Endometrium (tissue), 2 donors: ENCODE measurements around the gene EPHB2.

Experiments
- FAIRE-seq: peaks from 2 replicates; lab custom pipeline; 2012; peaks lifted over from hg19 to GRCh38; lab: Jason Lieb, UNC
- donor health status: control.
- donor health status: control.

Gene EPHB2

GRCh38 chr1:22862752-22863151, 152.1 kb downstream of the EPHB2 start:
- FAIRE-seq: no peak

GRCh38 chr1:22863766-22864165, 153.1 kb downstream of the EPHB2 start:
- FAIRE-seq: no peak

- no peak for FAIRE-seq
Measured at GRCh38 chr1:22864886-22865285, 154.2 kb downstream of the EPHB2 start.

GRCh38 chr1:22865736-22866135, 155.1 kb downstream of the EPHB2 start:
- no peak for FAIRE-seq

GRCh38 chr1:22866868-22867267, 156.2 kb downstream of the EPHB2 start:
- FAIRE-seq: no peak

- FAIRE-seq: no peak
Measured at GRCh38 chr1:22868331-22868730, 157.7 kb downstream of the EPHB2 start.

- FAIRE-seq: no peak
Measured at GRCh38 chr1:22869325-22869724, 158.7 kb downstream of the EPHB2 start.

GRCh38 chr1:22870201-22870871, 159.7 kb downstream of the EPHB2 start:
- FAIRE-seq: no peak

- FAIRE-seq: no peak
Measured at GRCh38 chr1:22872981-22873664, 162.5 kb downstream of the EPHB2 start.

- no peak for FAIRE-seq
Measured at GRCh38 chr1:22874785-22875184, 164.1 kb downstream of the EPHB2 start.

- FAIRE-seq: no peak
Measured at GRCh38 chr1:22875241-22875640, 164.6 kb downstream of the EPHB2 start.

GRCh38 chr1:22875841-22876240, 165.2 kb downstream of the EPHB2 start:
- no peak for FAIRE-seq

- FAIRE-seq: no peak
Measured at GRCh38 chr1:22876359-22877111, 165.9 kb downstream of the EPHB2 start.

- FAIRE-seq: no peak
Measured at GRCh38 chr1:22877112-22877915, 166.7 kb downstream of the EPHB2 start.

GRCh38 chr1:22877980-22878379, 167.3 kb downstream of the EPHB2 start:
- no peak for FAIRE-seq

GRCh38 chr1:22878626-22879025, 168.0 kb downstream of the EPHB2 start:
- FAIRE-seq: no peak

GRCh38 chr1:22879445-22879844, 168.8 kb downstream of the EPHB2 start:
- FAIRE-seq: no peak

- no peak for FAIRE-seq
Measured at GRCh38 chr1:22880174-22880601, 169.5 kb downstream of the EPHB2 start.

- no peak for FAIRE-seq
Measured at GRCh38 chr1:22883406-22883805, 172.8 kb downstream of the EPHB2 start.

GRCh38 chr1:22884806-22885530, 174.3 kb downstream of the EPHB2 start:
- FAIRE-seq: no peak

GRCh38 chr1:22886211-22886610, 175.6 kb downstream of the EPHB2 start:
- FAIRE-seq: no peak

- FAIRE-seq: no peak
Measured at GRCh38 chr1:22887491-22887890, 176.9 kb downstream of the EPHB2 start.
